PC-3 (cell line): Measurements from ENCODE around the gene SIGLEC15. TPM values are rescaled to one million over a fixed set of nuclear protein-coding genes. Genes with fewer than 3 reads are reported as not detected.

Experiments used
- ATAC-seq: fragments of 200-7000 bp; cut with Tn5 transposase; 2 replicates; pipeline ENCODE4 v1.9.1; 2020; ENCODE audit warnings: mild to moderate bottlenecking, moderate library complexity
- BruUV-seq: library from RNA; stranded (reverse); fragments of 400-500 nt; replicated peaks from 2 replicates; lab custom pipeline; 2021; lab: Mats Ljungman, UMichigan
- CTCF ChIA-PET: fragments of 300-600 bp; sonication (Branson Sonifier 250); formaldehyde crosslinking; loops from one replicate; lab custom pipeline; 2022; ENCODE audit warnings: antibody characterized with exemption; lab: Charles Lee
- POLR2A ChIA-PET: fragments of 300-600 bp; sonication (Branson Sonifier 250); formaldehyde crosslinking; loops from one replicate; lab custom pipeline; 2022; ENCODE audit warnings: antibody characterized with exemption; ENCODE audit not compliant: unreplicated experiment; lab: Charles Lee
- DNase-seq: peaks from one replicate; pipeline ENCODE4 v3.0.0-alpha.2; 2015
- H2AFZ ChIP-seq: fragments of 300-600 bp; sonication (generic); 2 replicates; pipeline ENCODE4 v1.6.0; 2016; ENCODE audit warnings: antibody characterized with exemption, low read length
- H3F3A ChIP-seq: fragments of 300-600 bp; sonication (generic); one replicate; pipeline ENCODE4 v1.6.0; 2017; ENCODE audit warnings: antibody characterized with exemption, low read length, control low read depth, mild to moderate bottlenecking; ENCODE audit not compliant: unreplicated experiment
- H3K27ac ChIP-seq: fragments of 300-600 bp; sonication (generic); 2 replicates; pipeline ENCODE4 v1.5.1; 2016; ENCODE audit warnings: mild to moderate bottlenecking, low read length
- H3K27me3 ChIP-seq: fragments of 300-600 bp; sonication (generic); 2 replicates; pipeline ENCODE4 v1.6.1; 2016; ENCODE audit warnings: low read length, mixed read lengths
- H3K36me3 ChIP-seq: fragments of 300-600 bp; sonication (generic); 2 replicates; pipeline ENCODE4 v1.6.1; 2016; ENCODE audit warnings: low read depth, mixed run types, low read length, mixed read lengths
- H3K4me1 ChIP-seq: fragments of 300-600 bp; sonication (generic); 2 replicates; pipeline ENCODE4 v1.5.1; 2016; ENCODE audit warnings: low read length; ENCODE audit not compliant: insufficient read depth
- H3K4me2 ChIP-seq: fragments of 300-600 bp; sonication (generic); 2 replicates; pipeline ENCODE4 v1.6.0; 2016; ENCODE audit warnings: low read length
- H3K4me3 ChIP-seq: fragments of 300-600 bp; sonication (generic); 2 replicates; pipeline ENCODE4 v1.5.1; 2016; ENCODE audit warnings: mild to moderate bottlenecking, low read length, mixed read lengths
- H3K79me2 ChIP-seq: fragments of 300-600 bp; sonication (generic); 2 replicates; pipeline ENCODE4 v1.6.1; 2017; ENCODE audit warnings: low read length, mixed read lengths
- H3K9ac ChIP-seq: fragments of 300-600 bp; sonication (generic); 2 replicates; pipeline ENCODE4 v1.6.0; 2016; ENCODE audit warnings: mild to moderate bottlenecking, low read length
- H3K9me2 ChIP-seq: fragments of 300-600 bp; sonication (generic); replicated peaks from 2 replicates; pipeline ENCODE4 v1.6.1; 2016; ENCODE audit warnings: mixed run types, low read length, mixed read lengths
- H3K9me3 ChIP-seq: fragments of 300-600 bp; sonication (generic); 2 replicates; pipeline ENCODE4 v1.6.1; 2016; ENCODE audit warnings: low read length, mixed read lengths
- H4K20me1 ChIP-seq: fragments of 300-600 bp; sonication (generic); 2 replicates; pipeline ENCODE4 v1.6.1; 2016; ENCODE audit warnings: low read length, mixed read lengths
- EZH2 ChIP-seq: fragments of 300-600 bp; sonication (generic); IDR thresholded peaks from one replicate; pipeline ENCODE4 v1.6.1; 2017; ENCODE audit warnings: antibody characterized with exemption, mild to moderate bottlenecking, low read length; ENCODE audit not compliant: unreplicated experiment
- EZH2phosphoT487 ChIP-seq: fragments of 300-600 bp; sonication (generic); IDR thresholded peaks from 2 replicates; pipeline ENCODE4 v1.6.1; 2018; ENCODE audit warnings: mild to moderate bottlenecking, antibody characterized with exemption, low read length, borderline replicate concordance
- intact Hi-C: fragments of 100-400 bp; cut with micrococcal nuclease; formaldehyde crosslinking; loops from 2 replicates; pipeline ENCODE4 v1.9.0; 2023
- total RNA-seq: library from RNA; depleted of rRNA; stranded (reverse); fragments of >200 nt; gene quantifications from 2 replicates; pipeline ENCODE4 v1.2.3, GENCODE V29; 2014
- TF ChIP-seq, protein P1 (sequence below): fragments of 300-600 bp; sonication (generic); conservative IDR thresholded peaks from 2 replicates; pipeline ENCODE4 v1.5.1; 2017; ENCODE audit warnings: antibody characterized with exemption, low read depth, mild to moderate bottlenecking, low read length

SIGLEC15 gene
- total RNA-seq, 1 experiment from 2014 or later, result 2.0 TPM

DNA sequence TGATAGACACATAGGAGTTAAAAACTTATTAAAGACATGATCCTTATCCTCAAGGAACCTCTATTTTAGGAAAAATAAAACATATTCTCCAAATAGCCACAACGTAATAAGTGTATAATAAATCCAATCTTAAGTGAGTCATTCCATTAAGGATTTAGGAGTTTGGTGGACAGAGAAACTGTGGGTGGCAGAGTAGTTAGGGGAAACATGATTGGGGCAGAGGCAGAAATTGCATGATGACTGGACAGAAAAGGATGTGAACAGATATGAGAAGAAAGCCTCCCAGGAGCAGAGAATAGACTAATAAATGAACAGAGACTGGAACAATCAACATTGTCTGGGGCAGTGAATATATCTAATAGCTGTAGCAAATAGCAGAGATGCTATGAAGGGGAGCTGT, 48.1 kb upstream of the SIGLEC15 start:
- intact Hi-C loops, result no loop called here
- ChIA-PET CTCF (no interaction called here), POLR2A (no interaction called here)
- no peaks in the 10 kb centered on the region for H3K36me3 ChIP-seq
- H4K20me1 ChIP-seq, result no peaks in the 10 kb centered on the region
- peak; percentile 33 for DNase-seq
- H3K27me3 ChIP-seq, result no peaks in the 10 kb centered on the region
- no peaks in the 10 kb centered on the region for H3K9me3 ChIP-seq
- no peaks in the 10 kb centered on the region for H3K79me2 ChIP-seq
- peak overlapping the region; percentile 34 for H3K27ac ChIP-seq
- no peak overlapping the region for H3K9ac ChIP-seq
- TF ChIP-seq EZH2phosphoT487 (no peak), EZH2 (no peak)
- TF ChIP-seq, protein P1, sequence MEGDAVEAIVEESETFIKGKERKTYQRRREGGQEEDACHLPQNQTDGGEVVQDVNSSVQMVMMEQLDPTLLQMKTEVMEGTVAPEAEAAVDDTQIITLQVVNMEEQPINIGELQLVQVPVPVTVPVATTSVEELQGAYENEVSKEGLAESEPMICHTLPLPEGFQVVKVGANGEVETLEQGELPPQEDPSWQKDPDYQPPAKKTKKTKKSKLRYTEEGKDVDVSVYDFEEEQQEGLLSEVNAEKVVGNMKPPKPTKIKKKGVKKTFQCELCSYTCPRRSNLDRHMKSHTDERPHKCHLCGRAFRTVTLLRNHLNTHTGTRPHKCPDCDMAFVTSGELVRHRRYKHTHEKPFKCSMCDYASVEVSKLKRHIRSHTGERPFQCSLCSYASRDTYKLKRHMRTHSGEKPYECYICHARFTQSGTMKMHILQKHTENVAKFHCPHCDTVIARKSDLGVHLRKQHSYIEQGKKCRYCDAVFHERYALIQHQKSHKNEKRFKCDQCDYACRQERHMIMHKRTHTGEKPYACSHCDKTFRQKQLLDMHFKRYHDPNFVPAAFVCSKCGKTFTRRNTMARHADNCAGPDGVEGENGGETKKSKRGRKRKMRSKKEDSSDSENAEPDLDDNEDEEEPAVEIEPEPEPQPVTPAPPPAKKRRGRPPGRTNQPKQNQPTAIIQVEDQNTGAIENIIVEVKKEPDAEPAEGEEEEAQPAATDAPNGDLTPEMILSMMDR, result no peak
- H3K9me2 ChIP-seq, result no peaks in the 10 kb centered on the region
- H2AFZ ChIP-seq, result no peak overlapping the region
- peaks cover 14% of the 10 kb centered on the region for H3K4me1 ChIP-seq
- H3F3A ChIP-seq, result no peaks in the 10 kb centered on the region
- H3K4me2 ChIP-seq, result no peak overlapping the region
- peak; percentile 23 for ATAC-seq
- no peak overlapping the region for H3K4me3 ChIP-seq
- BruUV-seq, result no TSS peak

DNA sequence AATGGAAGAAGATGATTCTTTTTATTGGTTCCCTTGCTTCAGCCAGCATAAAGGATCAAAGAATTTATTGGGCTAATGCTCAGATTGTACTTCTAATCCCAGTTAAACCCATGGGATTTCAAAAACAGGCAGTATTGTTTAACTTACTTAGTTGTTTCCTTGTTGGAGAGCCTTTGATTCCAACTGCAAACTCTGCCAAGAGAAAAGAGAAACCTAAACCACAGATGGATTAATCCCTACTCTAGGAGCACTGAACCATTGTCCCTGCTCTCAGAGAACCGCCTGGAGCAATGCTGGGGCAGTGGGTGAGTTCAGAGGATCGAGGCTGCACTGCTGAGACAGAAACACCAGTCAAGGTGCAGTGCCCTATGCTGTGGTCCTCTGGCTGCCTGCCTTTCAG, 44.9 kb upstream of the SIGLEC15 start:
- Histone ChIP-seq H3K4me3 (no peak overlapping the region), H3K27me3 (no peaks in the 10 kb centered on the region), H2AFZ (no peak overlapping the region), H4K20me1 (no peaks in the 10 kb centered on the region), H3K9me2 (no peaks in the 10 kb centered on the region), H3F3A (no peaks in the 10 kb centered on the region), H3K9ac (no peak overlapping the region), H3K36me3 (no peaks in the 10 kb centered on the region), H3K9me3 (no peaks in the 10 kb centered on the region), H3K79me2 (no peaks in the 10 kb centered on the region), H3K27ac (no peak overlapping the region), H3K4me1 (no peaks in the 10 kb centered on the region; the same call in 1 of the 2 replicates), H3K4me2 (no peak overlapping the region)
- ATAC-seq, result no peak
- no peak for DNase-seq
- BruUV-seq, result no TSS peak
- intact Hi-C loops, result no loop called here
- TF ChIP-seq, protein P1, result no peak
- TF ChIP-seq EZH2phosphoT487, result no peak
- TF ChIP-seq EZH2, result no peak
- ChIA-PET CTCF (no interaction called here), POLR2A (no interaction called here)

DNA sequence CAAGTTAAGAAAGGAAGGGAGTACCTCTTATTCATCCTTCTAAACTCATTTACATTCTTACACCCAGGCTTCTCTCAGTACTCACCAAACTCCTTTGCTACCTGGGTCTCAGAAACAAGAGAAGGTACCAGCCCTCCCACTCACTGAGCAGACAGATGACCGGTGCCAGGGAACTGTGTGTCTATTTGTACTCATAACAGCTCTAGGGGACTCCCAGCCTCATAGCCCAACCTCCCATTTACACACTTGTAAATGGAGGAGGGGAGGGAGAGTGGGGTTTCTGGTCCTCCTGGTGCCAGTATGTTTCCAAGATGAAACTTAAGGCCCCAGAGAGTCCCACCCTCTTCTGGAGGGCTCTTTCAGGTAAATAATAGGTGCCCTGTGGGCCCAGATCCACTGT, 42.8 kb upstream of the SIGLEC15 start:
- Histone ChIP-seq H3K27me3 (no peaks in the 10 kb centered on the region), H3K9me2 (no peaks in the 10 kb centered on the region), H4K20me1 (no peaks in the 10 kb centered on the region), H2AFZ (no peak overlapping the region), H3K79me2 (no peaks in the 10 kb centered on the region), H3K27ac (no peak overlapping the region), H3F3A (no peaks in the 10 kb centered on the region), H3K4me3 (no peak overlapping the region), H3K9me3 (no peaks in the 10 kb centered on the region), H3K4me2 (no peak overlapping the region), H3K4me1 (no peaks in the 10 kb centered on the region; the same call in 1 of the 2 replicates), H3K9ac (no peak overlapping the region), H3K36me3 (no peaks in the 10 kb centered on the region)
- TF ChIP-seq, protein P1, result no peak
- TF ChIP-seq EZH2 (no peak), EZH2phosphoT487 (no peak)
- ATAC-seq, result no peak
- CTCF ChIA-PET, result no interaction called here
- no TSS peak for BruUV-seq
- DNase-seq, result no peak
- POLR2A ChIA-PET, result no interaction called here
- intact Hi-C loops, result no loop called here
